ENCODE measurements around the gene SOX1.

GRCh38 chr13:112056284-112056727, 10.6 kb upstream of the SOX1 start:
- no peak for TF ChIP-seq CTCF (IDR thresholded peaks at IDR 0.05)
- TF ChIP-seq POLR2A (IDR thresholded peaks at IDR 0.05): no peak
